ENCODE data around the gene RAET1L.
"Not testable (repeated sequence)": the region's sequence is repeated elsewhere in the genome, so short reads cannot be mapped to it uniquely, and the experiment has no call there.

Gene RAET1L

DNA sequence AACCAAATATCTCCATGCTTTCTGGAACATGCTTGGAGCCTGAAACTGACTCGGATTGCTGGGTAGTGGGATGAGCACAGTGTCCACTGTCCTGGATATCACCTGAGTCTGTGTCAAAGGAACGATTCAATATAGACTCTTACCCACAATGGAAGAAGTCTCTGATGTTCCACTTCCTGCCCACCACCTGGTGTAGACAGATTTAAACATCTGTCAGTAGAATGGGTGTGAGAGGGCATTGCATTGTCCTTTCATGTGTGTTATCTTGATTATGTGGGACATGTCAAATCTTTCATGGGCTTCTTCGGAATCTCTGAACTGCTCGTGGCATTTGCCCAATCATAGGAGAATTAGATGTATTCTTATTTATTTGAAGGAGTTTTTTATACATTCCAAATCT, 22.8 kb upstream of the RAET1L start:
- DNase-seq (ENCODE audit: extremely low spot score, insufficient read length, low read depth) (no peak), FAIRE-seq (no peak)

DNA sequence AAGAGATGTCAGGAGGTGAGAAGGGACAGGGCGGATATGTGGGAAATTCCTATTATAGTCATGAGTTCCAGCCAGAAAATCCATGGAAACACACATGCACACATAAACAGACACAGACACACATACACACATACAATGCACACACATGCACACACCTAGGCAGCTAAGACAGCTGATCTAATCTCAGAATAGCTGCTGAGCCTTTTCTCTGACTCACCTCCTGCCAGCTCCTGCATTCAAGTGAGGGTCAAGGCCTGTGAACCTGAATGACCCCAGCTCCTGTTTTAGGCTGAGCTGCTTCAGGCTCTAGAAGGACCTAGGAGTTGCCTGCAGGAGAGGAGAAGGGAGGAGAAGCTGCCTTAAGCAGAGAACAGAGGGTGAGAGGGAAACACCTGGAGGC, 21.6 kb upstream of the RAET1L start:
- no peak for FAIRE-seq
- no peak for DNase-seq (ENCODE audit: extremely low spot score, insufficient read length, low read depth)

DNA sequence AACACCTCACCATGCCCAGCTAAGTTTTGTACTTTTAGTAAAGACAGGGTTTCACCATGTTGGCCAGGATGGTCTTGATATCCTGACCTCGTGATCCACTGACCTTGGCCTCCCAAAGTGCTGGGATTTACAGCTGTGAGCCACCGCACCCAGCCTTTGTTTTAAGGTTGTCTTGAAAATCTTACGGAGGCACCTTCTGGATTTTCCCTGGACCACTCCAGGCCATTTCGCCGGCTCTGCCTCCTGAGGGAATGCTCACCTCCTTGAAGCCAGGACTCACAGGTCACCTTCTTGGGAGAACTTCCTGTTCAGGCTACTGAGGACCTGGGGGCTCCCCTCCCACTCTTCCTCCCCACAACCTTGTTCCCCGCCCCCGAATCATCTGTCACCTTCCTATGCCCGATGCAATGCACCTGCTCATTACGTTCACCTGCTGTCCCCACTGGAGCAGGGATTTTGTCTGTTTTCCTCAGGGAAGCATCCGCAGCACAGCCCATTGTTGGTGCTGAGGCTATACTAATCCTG, 19.4 kb upstream of the RAET1L start:
- DNase-seq (ENCODE audit: extremely low spot score, insufficient read length, low read depth) (no peak), FAIRE-seq (no peak)

DNA sequence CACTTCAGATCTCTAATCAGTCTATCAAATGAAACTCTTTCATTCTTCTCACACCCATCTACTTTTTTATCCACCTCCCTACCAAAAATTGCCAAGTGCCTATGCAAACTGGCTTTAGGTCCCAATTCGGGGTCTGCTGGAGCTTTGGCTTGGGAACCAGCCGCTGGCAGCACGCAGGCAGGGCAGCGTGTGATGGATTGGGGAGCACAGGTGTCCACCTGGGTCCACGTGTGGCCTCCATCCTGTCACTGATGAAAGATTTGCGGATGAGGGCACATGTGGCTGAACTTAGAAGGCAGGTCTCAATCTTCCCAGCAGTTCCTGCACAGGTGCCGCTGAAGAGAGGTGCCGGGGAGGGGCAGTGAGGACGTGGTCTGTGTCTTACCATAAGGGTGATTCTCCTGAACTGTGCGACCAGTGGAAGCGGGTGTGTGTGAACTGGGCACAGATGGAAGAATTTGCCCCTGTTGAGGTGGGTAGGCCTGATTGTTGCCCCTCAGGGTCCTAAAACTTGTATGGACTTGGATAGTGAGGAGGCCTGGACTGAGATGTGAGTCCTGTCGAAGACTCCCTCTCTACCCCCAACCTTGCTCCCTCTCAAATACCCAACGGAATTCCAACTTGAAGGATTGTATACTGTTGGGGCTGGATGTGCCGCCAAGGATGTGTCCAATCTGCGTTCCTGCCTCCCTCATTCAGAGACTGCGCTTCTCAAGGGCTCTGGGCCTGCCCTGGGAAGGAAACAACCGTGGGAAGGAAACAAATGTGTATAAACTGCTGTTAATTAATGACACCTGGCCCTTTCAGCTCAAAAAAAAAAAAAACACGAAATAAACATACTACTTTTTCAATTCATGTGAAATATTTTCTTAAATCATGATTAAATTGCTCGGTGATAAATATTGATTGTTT, 18.4 kb upstream of the RAET1L start:
- FAIRE-seq = no peak
- no peak for DNase-seq (ENCODE audit: extremely low spot score, insufficient read length, low read depth)

DNA sequence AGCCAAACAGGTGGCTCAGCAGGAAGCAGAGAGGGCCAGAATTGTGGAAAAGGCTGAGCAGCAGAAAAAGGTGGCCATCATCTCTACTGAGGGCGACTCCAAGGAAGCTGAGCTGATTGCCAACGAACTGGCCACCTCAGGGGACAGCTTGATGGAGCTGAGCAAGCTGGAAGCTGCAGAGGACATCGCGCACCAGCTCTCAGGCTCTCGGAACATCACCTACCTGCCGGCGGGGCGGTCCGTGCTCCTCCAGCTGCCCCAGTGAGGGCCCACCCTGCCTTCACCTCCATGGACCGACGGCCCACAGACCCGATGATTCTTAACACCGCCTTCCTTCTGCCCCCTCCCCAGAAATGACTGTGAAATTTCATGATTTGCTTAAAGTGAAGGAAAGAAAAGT, 17.8 kb upstream of the RAET1L start:
- no peak for DNase-seq (ENCODE audit: extremely low spot score, insufficient read length, low read depth)
- no peak for FAIRE-seq

DNA sequence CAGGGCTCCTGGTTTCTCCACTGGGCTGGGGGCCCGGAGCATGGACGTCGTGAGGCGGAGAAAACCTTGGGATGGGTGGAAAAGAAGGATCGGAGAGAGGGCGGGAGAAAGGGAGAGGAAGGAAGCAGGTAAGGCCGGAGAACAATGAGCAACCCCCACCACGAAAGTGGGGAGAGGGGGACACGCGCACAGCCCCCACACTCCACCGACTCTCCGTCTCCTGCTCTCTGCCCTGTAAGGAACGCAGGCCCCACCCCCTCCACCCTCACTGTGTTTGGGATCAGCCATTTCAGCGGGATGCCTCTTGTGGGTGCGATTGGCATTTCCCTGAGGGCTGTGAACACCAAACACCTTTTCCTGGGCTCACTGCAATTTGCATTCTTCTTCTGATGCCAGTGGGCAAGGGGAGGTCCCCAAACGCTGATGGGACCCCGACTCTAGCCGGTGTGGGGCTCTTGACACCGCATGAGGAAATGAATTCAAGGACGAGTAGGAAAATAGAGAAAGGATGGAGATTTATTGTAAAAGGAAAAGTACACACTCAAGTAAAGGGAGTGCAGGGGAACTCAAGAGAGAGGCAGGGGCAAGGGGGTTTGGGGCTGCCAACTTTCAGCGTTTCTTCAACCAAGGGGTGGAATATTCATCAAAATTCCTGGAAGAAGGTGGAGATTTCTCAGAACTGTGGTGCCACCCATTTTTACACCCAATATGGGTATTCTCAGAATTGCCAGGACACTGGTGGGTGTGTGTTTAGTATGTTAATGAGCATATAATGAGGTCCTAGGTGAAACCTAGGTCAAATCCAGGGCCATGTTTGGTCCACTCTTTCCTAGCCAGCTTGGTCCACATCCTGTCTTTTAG, 13.1 kb upstream of the RAET1L start:
- FAIRE-seq (no peak), DNase-seq (ENCODE audit: extremely low spot score, insufficient read length, low read depth) (no peak)

DNA sequence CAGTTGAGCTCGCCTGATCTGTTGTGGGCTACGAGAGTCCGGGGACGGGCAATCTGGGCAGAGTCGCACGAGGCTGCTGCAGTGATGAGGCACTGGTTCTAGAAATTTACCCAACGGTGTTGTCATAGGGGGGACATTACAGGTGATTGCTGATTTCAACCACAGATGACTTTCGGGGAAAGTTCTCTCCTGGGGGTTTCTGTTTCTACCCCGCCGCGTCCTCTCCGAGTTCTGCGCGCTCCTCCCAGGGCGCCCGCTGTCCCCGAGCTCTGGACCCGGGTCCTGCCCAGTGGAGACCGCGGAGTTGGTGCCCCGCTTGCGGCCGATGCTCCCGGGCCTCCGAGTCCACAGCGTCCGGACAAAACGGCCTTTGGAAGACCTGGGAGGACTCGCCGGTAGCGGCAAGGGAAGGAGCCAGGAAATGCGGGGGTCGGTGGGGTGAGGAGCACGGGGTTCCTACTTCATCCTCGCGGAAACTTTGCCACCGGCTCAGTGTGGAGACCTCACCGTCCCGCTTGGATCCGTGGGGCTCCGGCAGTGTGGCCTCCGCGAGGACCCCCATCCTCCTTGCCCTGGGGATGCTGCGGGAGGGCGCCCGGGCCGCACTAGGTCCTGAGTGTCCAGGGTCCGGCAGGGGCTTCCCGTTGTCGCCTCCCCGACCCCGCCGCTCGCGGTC, 12.3 kb upstream of the RAET1L start:
- FAIRE-seq (no peak), DNase-seq (ENCODE audit: extremely low spot score, insufficient read length, low read depth) (no peak)

DNA sequence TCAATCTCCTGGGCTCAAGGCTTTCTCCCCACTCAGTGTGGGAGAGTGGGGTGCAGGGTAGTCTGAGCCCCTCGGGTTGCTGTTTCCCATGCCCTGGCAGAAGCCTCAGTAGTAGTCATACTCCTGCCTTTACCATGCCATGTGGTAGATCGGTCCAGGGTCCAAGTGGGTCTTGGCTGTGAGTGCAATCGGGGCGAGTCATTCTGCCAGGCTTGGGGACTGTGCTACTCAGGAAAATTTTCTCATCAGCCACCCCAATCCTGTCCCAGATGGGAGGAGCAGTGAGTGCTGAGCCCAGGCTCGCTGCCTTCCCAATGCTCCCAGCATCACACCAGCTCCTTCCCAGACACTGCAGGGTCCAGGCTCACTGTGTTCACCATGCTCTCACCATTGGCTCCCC, 10.7 kb upstream of the RAET1L start:
- no peak for FAIRE-seq
- no peak for DNase-seq (ENCODE audit: extremely low spot score, insufficient read length, low read depth)

DNA sequence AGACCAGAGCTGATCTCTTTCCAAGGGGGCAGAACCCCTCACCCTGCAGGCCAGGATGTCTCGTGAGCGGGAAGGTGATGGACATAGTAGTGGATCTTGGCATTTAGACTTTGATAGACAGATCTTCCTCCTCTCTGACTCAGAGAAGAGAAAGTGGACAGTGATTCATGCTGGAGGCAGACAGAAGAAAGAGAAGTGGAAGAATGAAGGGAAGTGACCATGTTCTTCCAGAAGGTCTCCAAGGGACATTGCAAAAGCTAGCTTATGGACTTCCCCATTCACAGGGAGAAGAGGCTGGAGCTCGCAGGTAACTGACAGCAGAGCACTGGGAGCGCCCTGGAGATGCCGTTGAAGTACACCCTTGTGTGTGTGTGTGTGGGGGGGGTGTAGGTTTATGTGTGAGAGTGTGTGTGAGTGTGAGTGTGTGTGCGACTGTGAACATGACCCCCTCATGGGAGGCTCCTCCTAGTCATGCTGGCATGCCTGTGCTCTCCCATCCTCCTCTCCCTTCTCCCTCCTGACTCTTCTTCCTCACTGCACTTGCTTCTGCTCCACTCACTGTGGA, 8.0 kb upstream of the RAET1L start:
- DNase-seq (ENCODE audit: extremely low spot score, insufficient read length, low read depth) (no peak), FAIRE-seq (no peak)

DNA sequence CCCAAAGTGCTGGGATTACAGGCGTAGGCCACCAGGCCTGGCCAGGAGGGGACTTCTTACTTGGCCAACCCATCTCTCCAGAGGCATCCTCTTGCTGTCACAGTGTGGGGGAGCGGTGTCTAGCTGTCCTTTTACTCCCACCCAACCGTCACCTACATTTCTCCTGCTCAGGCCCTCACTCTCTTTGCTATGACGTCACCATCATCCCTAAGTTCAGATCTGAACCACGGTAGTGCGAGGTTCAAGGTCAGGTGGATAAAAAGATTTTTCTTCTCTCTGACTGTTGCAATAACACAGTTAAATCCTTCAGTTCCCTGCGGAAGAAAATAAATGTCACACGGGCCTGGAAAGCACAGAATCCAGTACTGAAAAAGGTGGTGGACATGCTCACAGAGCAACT, 7.3 kb upstream of the RAET1L start:
- FAIRE-seq = no peak
- no peak for DNase-seq (ENCODE audit: extremely low spot score, insufficient read length, low read depth)

DNA sequence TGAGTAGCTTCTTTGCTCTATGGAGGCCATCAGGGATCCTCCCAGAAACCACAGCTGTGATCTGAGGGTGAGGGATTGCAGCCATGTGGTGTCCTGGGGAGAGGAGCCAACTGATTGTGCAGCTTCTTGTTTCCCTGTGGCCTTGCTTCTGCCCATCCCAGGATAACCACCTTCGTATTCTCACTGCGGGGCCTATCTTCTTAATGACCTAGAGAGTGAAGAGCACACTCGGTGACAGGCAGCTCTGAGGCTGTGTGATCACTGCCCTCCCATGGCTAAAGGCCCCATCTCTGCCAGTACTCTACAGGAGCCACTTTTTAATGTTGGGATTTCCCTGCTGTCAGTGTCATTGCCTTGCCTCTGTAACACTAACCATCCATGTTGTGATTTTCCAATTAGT, 5.3 kb upstream of the RAET1L start:
- FAIRE-seq = no peak
- DNase-seq (ENCODE audit: extremely low spot score, insufficient read length, low read depth) = no peak

DNA sequence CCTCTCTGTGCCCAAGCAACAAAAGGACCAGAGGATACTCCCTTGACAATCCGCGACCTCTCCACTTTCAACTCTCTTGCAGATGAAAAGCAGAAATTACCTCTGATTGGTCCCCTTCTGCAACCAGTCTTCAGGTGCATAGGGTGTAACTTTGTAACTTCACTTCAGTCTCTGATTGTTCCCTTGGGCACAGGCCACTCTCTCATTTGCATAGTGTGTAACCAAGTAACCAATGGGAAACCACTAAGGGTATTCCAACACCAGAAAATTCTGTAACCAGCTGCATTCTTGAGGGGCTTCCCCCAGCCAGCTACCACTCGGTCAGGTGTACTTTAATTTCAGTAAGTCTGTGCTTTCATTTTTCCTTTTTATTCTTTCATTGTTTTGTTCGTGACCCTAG, 4.4 kb upstream of the RAET1L start:
- DNase-seq (ENCODE audit: extremely low spot score, insufficient read length, low read depth) = no peak
- FAIRE-seq = no peak

DNA sequence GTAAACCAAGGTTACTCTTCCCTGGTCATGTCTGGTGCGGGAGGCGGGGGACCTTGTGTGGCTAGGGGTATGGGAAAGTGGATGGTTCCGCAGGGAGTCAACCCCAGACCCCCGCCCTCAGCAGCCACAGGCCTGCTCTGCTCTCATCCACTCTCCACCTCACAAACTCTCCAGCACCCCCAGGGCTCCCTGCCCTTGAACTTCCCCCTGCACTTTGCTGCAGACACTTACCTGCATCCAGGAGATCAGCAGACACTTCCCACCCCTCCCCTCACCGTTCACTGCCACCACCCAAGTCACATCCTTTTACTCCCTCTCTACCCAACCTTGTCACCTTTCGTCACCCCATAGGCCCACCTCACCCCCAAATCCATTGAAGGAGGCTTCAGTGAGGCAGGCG, 3.9 kb upstream of the RAET1L start:
- FAIRE-seq (no peak), DNase-seq (ENCODE audit: extremely low spot score, insufficient read length, low read depth) (no peak)

DNA sequence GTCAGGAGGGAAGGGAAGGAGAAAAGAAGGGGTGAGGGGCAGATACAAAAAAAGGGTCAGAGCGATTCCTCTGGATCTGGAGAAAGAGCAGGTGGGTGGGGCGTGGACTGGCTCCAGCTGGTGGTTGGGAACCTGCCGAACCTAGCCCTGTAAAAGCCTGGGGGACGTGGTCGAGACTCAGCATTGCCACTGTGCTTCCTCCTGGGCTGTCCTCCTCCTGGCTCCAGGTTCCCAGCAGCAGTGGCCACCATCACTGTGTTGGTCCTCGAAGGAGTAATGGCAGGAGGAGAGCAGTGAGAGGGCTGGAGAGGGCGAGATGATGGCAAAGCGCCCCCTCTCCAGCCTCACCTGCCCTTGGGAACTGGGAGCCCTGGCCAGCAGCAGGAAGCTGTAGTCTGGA, 3.5 kb upstream of the RAET1L start:
- DNase-seq (ENCODE audit: extremely low spot score, insufficient read length, low read depth) (no peak), FAIRE-seq (no peak)

DNA sequence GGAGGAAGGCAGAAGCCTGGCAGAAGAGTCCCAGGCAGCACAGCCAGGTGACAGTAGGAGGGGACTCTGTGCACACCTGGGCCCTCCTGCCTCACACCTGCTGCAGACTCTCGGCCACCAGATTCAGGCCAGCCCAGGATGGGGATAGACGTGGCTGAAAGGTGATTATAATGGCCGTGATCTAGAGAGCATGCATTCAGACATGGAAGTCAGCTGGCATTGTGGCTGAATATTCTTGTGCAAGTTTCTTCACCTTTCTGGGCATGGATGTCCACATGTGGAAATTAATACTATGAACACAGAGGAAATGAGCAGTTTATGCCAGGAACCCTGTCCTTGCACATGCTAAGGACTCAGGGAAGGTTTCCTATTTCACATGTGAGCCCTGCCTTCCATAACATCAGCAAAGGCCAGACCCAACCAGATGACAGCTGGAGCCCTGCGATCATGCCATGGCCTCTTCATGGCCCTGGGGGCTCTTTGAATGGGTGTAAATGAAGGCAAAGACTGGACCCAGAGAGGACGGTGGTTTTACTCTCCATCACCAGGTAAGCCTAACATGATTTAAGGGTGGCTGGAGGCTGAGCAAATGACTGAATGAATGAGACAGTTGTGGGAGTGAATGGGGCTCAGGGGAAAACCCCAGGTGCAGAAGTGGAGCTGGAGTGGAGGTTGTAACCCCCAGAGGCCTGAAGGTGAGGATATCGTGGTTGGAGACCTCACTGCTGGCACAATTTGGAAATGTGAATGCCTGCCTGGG, 2.7 kb upstream of the RAET1L start:
- FAIRE-seq (no peak), DNase-seq (ENCODE audit: extremely low spot score, insufficient read length, low read depth) (no peak)

DNA sequence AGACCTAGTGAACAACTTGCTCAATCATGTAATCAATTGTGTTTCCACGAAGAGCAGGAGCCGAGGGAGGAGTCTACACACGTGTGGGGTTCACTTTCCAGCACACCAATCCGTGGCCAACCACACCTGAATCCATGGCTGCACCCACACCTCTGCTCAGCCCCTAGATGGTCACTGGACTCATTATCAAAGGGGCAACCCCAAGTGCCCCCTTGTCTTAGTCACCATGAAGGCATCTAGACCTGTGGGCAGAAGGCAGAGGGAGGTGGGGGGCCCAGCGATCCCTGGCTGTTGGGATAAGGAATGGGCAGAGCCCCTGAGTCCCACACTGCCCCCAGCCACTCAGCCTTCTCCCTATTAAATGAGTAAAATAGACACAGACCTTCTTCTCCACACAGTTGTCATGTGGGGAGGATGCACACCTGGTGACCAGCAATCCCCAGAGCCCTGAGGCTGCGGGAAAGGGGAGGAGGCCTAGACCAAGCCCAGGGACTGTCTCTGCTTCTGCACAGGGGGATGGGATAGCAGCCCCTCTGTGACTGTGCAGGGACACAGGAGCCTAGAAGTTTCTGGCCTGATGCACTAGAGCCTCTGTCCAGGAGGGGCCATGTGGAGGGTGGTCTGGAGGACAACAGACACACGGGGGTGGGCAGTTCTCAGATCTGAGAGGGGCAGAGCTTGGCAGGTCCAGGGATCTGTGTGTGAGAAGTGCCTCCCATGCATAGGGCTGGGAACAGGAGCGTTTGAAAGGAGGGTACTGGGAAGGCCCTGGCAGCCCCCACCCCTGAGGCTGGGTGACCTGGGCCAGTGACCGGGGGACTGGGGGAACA, 1.9 kb upstream of the RAET1L start:
- FAIRE-seq = no peak

DNA sequence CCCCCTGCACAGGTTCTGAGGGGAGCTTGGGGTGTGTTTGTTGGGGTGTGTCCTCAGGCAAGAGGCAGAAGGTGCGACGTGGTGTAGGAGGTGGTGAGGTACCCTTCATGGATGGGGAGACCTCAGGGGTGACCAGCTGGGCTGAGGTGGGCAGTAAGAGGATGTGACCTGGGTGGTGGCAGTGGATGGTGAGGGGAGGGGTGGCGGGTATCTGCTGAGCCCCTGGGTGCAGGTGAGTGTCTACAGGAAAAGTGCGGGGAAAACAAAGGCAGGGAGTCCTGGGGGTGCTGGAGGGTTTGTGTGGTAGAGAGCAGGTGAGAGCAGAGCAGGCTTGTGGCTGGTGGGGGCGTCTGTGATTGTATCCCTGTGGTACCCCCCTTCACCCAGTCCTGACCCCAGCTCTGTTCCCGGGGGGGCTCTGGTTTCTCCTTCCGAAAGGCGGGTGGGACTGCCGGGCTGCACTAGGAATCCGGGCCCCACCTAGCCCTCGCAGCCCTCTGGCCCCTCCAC, 631 bp downstream of the RAET1L start:
- DNase-seq (ENCODE audit: extremely low spot score, insufficient read length, low read depth) (no peak), FAIRE-seq (no peak)

More for the DNA sequence above, 1.9 kb upstream of the RAET1L start:
- DNase-seq (ENCODE audit: extremely low spot score, insufficient read length, low read depth) = no peak

DNA sequence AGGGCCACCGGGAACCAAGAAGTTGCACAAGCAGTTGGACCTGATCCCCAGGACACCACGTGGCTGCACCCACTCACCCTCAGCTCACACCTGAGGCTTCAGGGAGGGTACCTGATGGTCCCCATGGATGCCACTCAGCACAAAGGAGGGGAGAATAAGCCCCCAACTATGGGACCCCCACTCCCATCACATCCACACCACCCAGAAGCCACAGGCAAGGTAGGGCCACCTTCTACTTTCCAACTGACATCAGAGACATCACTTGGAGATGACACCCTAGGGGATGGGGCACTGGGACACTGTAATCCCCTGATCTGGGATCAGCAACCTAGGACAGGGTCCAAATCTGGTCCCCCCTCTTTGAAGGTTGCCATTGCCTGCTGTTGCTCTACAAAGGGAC, 1.3 kb downstream of the RAET1L start:
- FAIRE-seq; DNase-seq (ENCODE audit: extremely low spot score, insufficient read length, low read depth): not testable (repeated sequence)

All from GM18507 (cell line).